Erythroblast (primary cell): Measurements from ENCODE around the gene GAN.

Experiments used
- GATA1 ChIP-seq: IDR thresholded peaks from 2 replicates; pipeline ENCODE4 v1.6.1; 2011; ENCODE audit warnings: low read depth, mild to moderate bottlenecking, control low read depth, low read length, moderate library complexity
- POLR2A ChIP-seq: IDR thresholded peaks from 2 replicates; pipeline ENCODE4 v1.6.1; 2011; ENCODE audit warnings: mild to moderate bottlenecking, low read length

DNA sequence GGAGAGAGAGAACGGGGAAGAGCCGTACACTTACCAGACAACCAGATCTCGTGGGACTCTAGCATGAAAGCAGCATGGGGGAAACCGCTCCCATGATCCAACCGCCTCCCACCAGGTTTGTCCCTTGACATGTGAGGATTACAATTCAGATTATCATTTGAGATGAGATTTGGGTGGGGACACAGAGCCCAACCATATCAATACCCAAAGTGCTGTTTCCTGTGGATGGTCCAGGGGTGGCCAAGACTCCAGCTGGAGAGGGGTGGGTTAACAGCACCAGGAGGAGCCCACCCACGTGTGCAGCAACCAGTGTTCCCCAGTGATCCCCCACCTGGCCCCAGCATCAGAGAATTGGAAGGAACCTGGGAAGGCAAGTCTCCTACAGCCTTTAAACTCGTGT lies 79.7 kb downstream of the GAN start:
- TF ChIP-seq POLR2A (no peak), GATA1 (no peak)
